PC-3 (cell line): Measurements from ENCODE around the gene DOCK1. TPM values are rescaled to one million over a fixed set of nuclear protein-coding genes. Genes with fewer than 3 reads are reported as not detected.

Experiments used
- ATAC-seq: fragments of 200-7000 bp; cut with Tn5 transposase; 2 replicates; pipeline ENCODE4 v1.9.1; 2020; ENCODE audit warnings: mild to moderate bottlenecking, moderate library complexity
- BruUV-seq: library from RNA; stranded (reverse); fragments of 400-500 nt; replicated peaks from 2 replicates; lab custom pipeline; 2021; lab: Mats Ljungman, UMichigan
- CTCF ChIA-PET: fragments of 300-600 bp; sonication (Branson Sonifier 250); formaldehyde crosslinking; loops from one replicate; lab custom pipeline; 2022; ENCODE audit warnings: antibody characterized with exemption; lab: Charles Lee
- POLR2A ChIA-PET: fragments of 300-600 bp; sonication (Branson Sonifier 250); formaldehyde crosslinking; loops from one replicate; lab custom pipeline; 2022; ENCODE audit warnings: antibody characterized with exemption; ENCODE audit not compliant: unreplicated experiment; lab: Charles Lee
- DNase-seq: peaks from one replicate; pipeline ENCODE4 v3.0.0-alpha.2; 2015
- H2AFZ ChIP-seq: fragments of 300-600 bp; sonication (generic); 2 replicates; pipeline ENCODE4 v1.6.0; 2016; ENCODE audit warnings: antibody characterized with exemption, low read length
- H3F3A ChIP-seq: fragments of 300-600 bp; sonication (generic); one replicate; pipeline ENCODE4 v1.6.0; 2017; ENCODE audit warnings: antibody characterized with exemption, low read length, control low read depth, mild to moderate bottlenecking; ENCODE audit not compliant: unreplicated experiment
- H3K27ac ChIP-seq: fragments of 300-600 bp; sonication (generic); 2 replicates; pipeline ENCODE4 v1.5.1; 2016; ENCODE audit warnings: mild to moderate bottlenecking, low read length
- H3K27me3 ChIP-seq: fragments of 300-600 bp; sonication (generic); 2 replicates; pipeline ENCODE4 v1.6.1; 2016; ENCODE audit warnings: low read length, mixed read lengths
- H3K36me3 ChIP-seq: fragments of 300-600 bp; sonication (generic); 2 replicates; pipeline ENCODE4 v1.6.1; 2016; ENCODE audit warnings: low read depth, mixed run types, low read length, mixed read lengths
- H3K4me1 ChIP-seq: fragments of 300-600 bp; sonication (generic); 2 replicates; pipeline ENCODE4 v1.5.1; 2016; ENCODE audit warnings: low read length; ENCODE audit not compliant: insufficient read depth
- H3K4me2 ChIP-seq: fragments of 300-600 bp; sonication (generic); 2 replicates; pipeline ENCODE4 v1.6.0; 2016; ENCODE audit warnings: low read length
- H3K4me3 ChIP-seq: fragments of 300-600 bp; sonication (generic); 2 replicates; pipeline ENCODE4 v1.5.1; 2016; ENCODE audit warnings: mild to moderate bottlenecking, low read length, mixed read lengths
- H3K79me2 ChIP-seq: fragments of 300-600 bp; sonication (generic); 2 replicates; pipeline ENCODE4 v1.6.1; 2017; ENCODE audit warnings: low read length, mixed read lengths
- H3K9ac ChIP-seq: fragments of 300-600 bp; sonication (generic); 2 replicates; pipeline ENCODE4 v1.6.0; 2016; ENCODE audit warnings: mild to moderate bottlenecking, low read length
- H3K9me2 ChIP-seq: fragments of 300-600 bp; sonication (generic); replicated peaks from 2 replicates; pipeline ENCODE4 v1.6.1; 2016; ENCODE audit warnings: mixed run types, low read length, mixed read lengths
- H3K9me3 ChIP-seq: fragments of 300-600 bp; sonication (generic); 2 replicates; pipeline ENCODE4 v1.6.1; 2016; ENCODE audit warnings: low read length, mixed read lengths
- H4K20me1 ChIP-seq: fragments of 300-600 bp; sonication (generic); 2 replicates; pipeline ENCODE4 v1.6.1; 2016; ENCODE audit warnings: low read length, mixed read lengths
- EZH2 ChIP-seq: fragments of 300-600 bp; sonication (generic); IDR thresholded peaks from one replicate; pipeline ENCODE4 v1.6.1; 2017; ENCODE audit warnings: antibody characterized with exemption, mild to moderate bottlenecking, low read length; ENCODE audit not compliant: unreplicated experiment
- EZH2phosphoT487 ChIP-seq: fragments of 300-600 bp; sonication (generic); IDR thresholded peaks from 2 replicates; pipeline ENCODE4 v1.6.1; 2018; ENCODE audit warnings: mild to moderate bottlenecking, antibody characterized with exemption, low read length, borderline replicate concordance
- intact Hi-C: fragments of 100-400 bp; cut with micrococcal nuclease; formaldehyde crosslinking; loops from 2 replicates; pipeline ENCODE4 v1.9.0; 2023
- total RNA-seq: library from RNA; depleted of rRNA; stranded (reverse); fragments of >200 nt; gene quantifications from 2 replicates; pipeline ENCODE4 v1.2.3, GENCODE V29; 2014
- TF ChIP-seq, protein P1 (sequence below): fragments of 300-600 bp; sonication (generic); conservative IDR thresholded peaks from 2 replicates; pipeline ENCODE4 v1.5.1; 2017; ENCODE audit warnings: antibody characterized with exemption, low read depth, mild to moderate bottlenecking, low read length

The DOCK1 gene
- total RNA-seq, 1 experiment from 2014 or later, result 34.3 TPM

DNA sequence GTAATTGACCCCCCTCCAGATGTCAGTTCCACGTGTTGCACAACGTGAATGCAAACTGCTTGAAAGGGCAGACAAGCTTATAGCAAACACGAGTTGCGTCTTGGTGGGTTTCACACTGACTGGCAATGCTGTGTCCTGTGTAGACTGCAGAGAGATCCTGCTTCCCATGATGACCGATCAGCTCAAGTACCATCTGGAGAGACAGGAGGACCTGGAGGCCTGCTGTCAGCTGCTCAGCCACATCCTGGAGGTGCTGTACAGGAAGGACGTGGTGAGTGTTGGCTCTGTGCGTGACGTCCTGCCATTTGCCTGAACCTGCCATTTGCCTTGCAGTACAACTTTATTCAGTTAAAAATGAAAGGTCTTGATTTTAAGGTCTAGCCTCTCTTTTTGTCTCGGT, 220.1 kb downstream of the DOCK1 start:
- DNase-seq, result no peak
- no peak overlapping the region for H2AFZ ChIP-seq
- H3K9me2 ChIP-seq, result no peaks in the 10 kb centered on the region
- no peaks in the 10 kb centered on the region for H3K9me3 ChIP-seq
- ChIA-PET POLR2A (no interaction called here), CTCF (no interaction called here)
- no peak overlapping the region for H3K27ac ChIP-seq
- no TSS peak for BruUV-seq
- H3F3A ChIP-seq, result no peaks in the 10 kb centered on the region
- no peaks in the 10 kb centered on the region for H3K4me1 ChIP-seq
- no peak for ATAC-seq
- H3K9ac ChIP-seq, result no peak overlapping the region
- no peaks in the 10 kb centered on the region for H4K20me1 ChIP-seq
- intact Hi-C loops, result no loop called here
- no peaks in the 10 kb centered on the region for H3K27me3 ChIP-seq
- H3K36me3 ChIP-seq, result peaks cover 3% of the 10 kb centered on the region; the same call in 1 of the 2 replicates
- no peak overlapping the region for H3K4me2 ChIP-seq
- no peaks in the 10 kb centered on the region for H3K79me2 ChIP-seq
- TF ChIP-seq, protein P1, sequence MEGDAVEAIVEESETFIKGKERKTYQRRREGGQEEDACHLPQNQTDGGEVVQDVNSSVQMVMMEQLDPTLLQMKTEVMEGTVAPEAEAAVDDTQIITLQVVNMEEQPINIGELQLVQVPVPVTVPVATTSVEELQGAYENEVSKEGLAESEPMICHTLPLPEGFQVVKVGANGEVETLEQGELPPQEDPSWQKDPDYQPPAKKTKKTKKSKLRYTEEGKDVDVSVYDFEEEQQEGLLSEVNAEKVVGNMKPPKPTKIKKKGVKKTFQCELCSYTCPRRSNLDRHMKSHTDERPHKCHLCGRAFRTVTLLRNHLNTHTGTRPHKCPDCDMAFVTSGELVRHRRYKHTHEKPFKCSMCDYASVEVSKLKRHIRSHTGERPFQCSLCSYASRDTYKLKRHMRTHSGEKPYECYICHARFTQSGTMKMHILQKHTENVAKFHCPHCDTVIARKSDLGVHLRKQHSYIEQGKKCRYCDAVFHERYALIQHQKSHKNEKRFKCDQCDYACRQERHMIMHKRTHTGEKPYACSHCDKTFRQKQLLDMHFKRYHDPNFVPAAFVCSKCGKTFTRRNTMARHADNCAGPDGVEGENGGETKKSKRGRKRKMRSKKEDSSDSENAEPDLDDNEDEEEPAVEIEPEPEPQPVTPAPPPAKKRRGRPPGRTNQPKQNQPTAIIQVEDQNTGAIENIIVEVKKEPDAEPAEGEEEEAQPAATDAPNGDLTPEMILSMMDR, result no peak
- TF ChIP-seq EZH2phosphoT487, result no peak
- H3K4me3 ChIP-seq, result no peak overlapping the region

DNA sequence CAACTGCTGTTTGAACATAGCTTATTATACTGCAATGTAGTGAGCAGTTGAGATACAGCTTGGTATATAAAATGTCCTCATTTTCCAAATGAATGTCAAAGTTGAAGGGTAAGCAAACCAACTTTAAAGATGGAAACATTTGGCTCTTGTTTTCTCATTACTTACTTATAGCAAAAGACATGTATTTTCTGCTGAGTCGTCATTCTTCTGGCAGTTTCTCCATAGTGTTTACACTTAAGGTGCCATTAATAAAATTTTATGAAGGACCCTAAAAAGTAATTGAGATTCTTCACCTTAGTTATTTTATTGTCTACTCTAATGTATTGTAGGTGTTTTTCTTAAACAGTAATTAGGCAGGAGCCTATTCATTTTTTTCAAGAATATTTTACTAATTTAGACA, 222.6 kb downstream of the DOCK1 start:
- intact Hi-C loops, result no loop called here
- Histone ChIP-seq H3F3A (no peaks in the 10 kb centered on the region), H3K9me2 (no peaks in the 10 kb centered on the region), H3K27ac (no peak overlapping the region), H4K20me1 (no peaks in the 10 kb centered on the region), H3K4me3 (no peak overlapping the region), H3K4me1 (no peaks in the 10 kb centered on the region), H3K9me3 (no peaks in the 10 kb centered on the region), H2AFZ (no peak overlapping the region), H3K27me3 (no peaks in the 10 kb centered on the region), H3K79me2 (no peaks in the 10 kb centered on the region), H3K4me2 (no peak overlapping the region), H3K36me3 (peaks cover 3% of the 10 kb centered on the region; the same call in 1 of the 2 replicates), H3K9ac (no peak overlapping the region)
- TF ChIP-seq EZH2phosphoT487 (no peak), EZH2 (no peak)
- TF ChIP-seq, protein P1, result no peak
- ChIA-PET CTCF (no interaction called here), POLR2A (no interaction called here)
- BruUV-seq, result no TSS peak
- ATAC-seq, result no peak
- DNase-seq, result no peak

DNA sequence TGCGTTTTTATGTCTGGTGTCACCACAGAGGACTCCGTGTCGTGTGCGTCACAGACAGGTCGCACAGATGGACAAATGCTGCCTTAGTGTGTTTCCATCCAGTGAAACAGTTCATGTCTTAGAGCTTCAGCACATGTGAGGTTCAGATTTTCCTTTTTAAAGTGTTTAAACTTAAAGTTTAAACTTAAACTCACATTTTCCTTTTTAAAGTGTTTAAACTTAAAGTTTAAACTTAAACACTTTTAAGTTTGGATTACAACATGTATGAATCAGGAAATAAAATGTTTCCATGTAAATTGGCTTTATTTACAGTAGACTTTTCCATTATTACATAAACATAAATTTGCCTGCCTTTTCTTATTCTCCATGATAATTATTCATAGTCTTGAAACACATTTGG, 223.9 kb downstream of the DOCK1 start:
- CTCF ChIA-PET, result no interaction called here
- ATAC-seq, result no peak
- H3K4me2 ChIP-seq, result no peak overlapping the region
- H3K27ac ChIP-seq, result no peak overlapping the region
- no peak for DNase-seq
- TF ChIP-seq EZH2, result no peak
- no peak for TF ChIP-seq EZH2phosphoT487
- TF ChIP-seq, protein P1, result no peak
- no peaks in the 10 kb centered on the region for H3K4me1 ChIP-seq
- H3K27me3 ChIP-seq, result no peaks in the 10 kb centered on the region
- no peak overlapping the region for H2AFZ ChIP-seq
- no peaks in the 10 kb centered on the region for H3K9me3 ChIP-seq
- H3K79me2 ChIP-seq, result no peaks in the 10 kb centered on the region
- no peaks in the 10 kb centered on the region for H3K9me2 ChIP-seq
- intact Hi-C loops, result no loop called here
- BruUV-seq, result no TSS peak
- no peaks in the 10 kb centered on the region for H4K20me1 ChIP-seq
- POLR2A ChIA-PET, result no interaction called here
- H3K4me3 ChIP-seq, result no peak overlapping the region
- no peak overlapping the region for H3K9ac ChIP-seq
- H3F3A ChIP-seq, result no peaks in the 10 kb centered on the region
- peaks cover 3% of the 10 kb centered on the region for H3K36me3 ChIP-seq
